Measurements from ENCODE around the gene SCAF8. TPM values are rescaled to one million over a fixed set of nuclear protein-coding genes. Genes with fewer than 3 reads are reported as not detected.

The SCAF8 gene
- total RNA-seq, 4 donors from 2014 or later: 41.1 to 50.7 (median 44.9) TPM

DNA sequence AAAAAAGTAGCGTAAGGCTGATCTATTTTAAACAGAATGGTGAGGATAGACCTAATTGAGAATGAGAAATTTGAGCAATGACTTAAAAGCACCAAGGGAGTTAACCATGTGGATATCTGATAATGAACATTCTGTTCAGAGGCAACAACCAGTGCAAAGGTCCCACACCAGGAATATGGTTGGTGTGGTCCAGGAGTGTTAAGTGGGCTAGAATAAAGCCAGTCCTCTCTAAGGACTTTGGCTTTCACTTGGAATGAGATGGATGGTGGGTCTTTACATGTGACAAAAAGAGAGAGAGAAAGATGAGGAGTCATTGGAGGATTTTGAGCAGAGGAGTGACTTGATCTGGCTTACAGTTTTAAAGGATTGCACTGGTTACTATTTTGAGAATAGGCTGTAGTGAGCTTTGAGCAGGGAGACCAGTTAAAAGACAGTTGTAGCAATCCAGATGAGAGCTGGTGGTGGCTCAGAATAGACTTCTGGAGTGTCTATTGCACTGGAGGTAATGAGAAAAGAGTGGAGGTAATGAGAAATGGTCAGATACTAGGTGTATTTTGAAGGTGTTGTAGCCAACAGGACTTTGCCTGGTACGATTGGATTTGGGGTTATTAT lies 89.8 kb downstream of the SCAF8 start:
- no peaks in the 10 kb centered on the region for H3K27me3 ChIP-seq
- H3K4me1 ChIP-seq: peaks cover 0 to 23% (median 0%) of the 10 kb centered on the region in 4 donors
- no peak for TF ChIP-seq EP300 (IDR thresholded peaks at IDR 0.05)
- peaks cover 0 to 74% (median 6%) of the 10 kb centered on the region in 3 donors for H3K36me3 ChIP-seq
- no peak overlapping the region for H3K27ac ChIP-seq
- DNase-seq (ENCODE audit: low spot score in 2 of 2): no peak
- WGBS, 2 donors: 90 to 91% methylated on average over 2 of the region's 2 CpGs
- H3K4me3 ChIP-seq: no peak overlapping the region
- H3K9me3 ChIP-seq: no peaks in the 10 kb centered on the region

DNA sequence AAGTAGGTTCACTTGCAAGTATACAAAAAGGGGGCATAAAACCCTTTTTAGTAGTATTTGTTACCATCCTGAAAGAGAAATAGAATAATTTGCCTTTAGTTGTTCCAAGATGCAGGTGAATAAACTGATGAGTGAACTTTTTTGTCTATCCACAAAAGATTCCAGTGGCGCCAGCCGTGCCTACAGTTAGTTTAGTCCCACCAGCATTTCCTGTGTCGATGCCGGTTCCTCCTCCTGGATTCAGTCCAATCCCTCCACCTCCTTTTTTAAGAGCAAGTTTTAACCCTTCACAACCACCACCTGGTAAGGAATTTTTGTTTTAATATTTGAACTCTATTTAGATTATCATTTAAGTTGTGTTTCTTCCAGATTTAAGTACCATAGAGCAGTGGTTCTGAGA lies 90.9 kb downstream of the SCAF8 start:
- peaks cover 0 to 23% (median 0%) of the 10 kb centered on the region in 4 donors for H3K4me1 ChIP-seq
- TF ChIP-seq EP300 (IDR thresholded peaks at IDR 0.05) (no peak), POLR2A (IDR thresholded peaks at IDR 0.05) (no peak)
- TF ChIP-seq, protein P1, sequence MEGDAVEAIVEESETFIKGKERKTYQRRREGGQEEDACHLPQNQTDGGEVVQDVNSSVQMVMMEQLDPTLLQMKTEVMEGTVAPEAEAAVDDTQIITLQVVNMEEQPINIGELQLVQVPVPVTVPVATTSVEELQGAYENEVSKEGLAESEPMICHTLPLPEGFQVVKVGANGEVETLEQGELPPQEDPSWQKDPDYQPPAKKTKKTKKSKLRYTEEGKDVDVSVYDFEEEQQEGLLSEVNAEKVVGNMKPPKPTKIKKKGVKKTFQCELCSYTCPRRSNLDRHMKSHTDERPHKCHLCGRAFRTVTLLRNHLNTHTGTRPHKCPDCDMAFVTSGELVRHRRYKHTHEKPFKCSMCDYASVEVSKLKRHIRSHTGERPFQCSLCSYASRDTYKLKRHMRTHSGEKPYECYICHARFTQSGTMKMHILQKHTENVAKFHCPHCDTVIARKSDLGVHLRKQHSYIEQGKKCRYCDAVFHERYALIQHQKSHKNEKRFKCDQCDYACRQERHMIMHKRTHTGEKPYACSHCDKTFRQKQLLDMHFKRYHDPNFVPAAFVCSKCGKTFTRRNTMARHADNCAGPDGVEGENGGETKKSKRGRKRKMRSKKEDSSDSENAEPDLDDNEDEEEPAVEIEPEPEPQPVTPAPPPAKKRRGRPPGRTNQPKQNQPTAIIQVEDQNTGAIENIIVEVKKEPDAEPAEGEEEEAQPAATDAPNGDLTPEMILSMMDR (IDR thresholded peaks at IDR 0.05): no peak
- no peaks in the 10 kb centered on the region for H3K27me3 ChIP-seq
- DNase-seq (ENCODE audit: low spot score in 2 of 2): no peak
- no peak overlapping the region for H3K4me3 ChIP-seq
- H3K27ac ChIP-seq: no peak overlapping the region
- H3K9me3 ChIP-seq: no peaks in the 10 kb centered on the region
- WGBS, 2 donors: 6 to 8% methylated on average over 4 of the region's 4 CpGs
- peaks cover 0 to 71% (median 6%) of the 10 kb centered on the region in 3 donors for H3K36me3 ChIP-seq

DNA sequence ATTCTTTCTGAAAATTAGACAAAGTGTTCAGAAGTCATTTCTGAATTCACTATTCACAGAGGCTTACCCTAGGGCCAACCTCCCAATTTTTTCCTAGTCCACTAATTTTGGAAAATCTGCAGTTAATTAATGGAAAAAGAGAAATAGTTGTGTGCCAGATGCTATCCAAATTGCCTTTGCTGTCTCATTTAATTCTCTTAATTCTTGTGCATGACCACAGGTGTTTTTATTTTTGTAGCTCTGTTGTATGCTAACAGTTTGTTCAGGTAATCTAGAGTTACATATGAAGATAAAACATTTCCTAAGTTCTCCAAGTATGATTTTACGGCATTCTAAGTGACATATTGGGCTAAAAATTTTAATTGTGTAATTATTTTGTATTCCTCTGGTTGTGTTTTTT lies 96.8 kb downstream of the SCAF8 start:
- Histone ChIP-seq H3K27me3 (no peaks in the 10 kb centered on the region), H3K4me3 (no peak overlapping the region), H3K36me3 (peaks cover 0 to 73% (median 12%) of the 10 kb centered on the region in 3 donors), H3K27ac (no peak overlapping the region), H3K9me3 (no peaks in the 10 kb centered on the region), H3K4me1 (peaks cover 0 to 9% (median 0%) of the 10 kb centered on the region in 4 donors)
- no peak for DNase-seq (ENCODE audit: low spot score in 2 of 2)
- 94 to 98% methylated on average over 1 of the region's 1 CpG for WGBS, 2 donors
- TF ChIP-seq, protein P1 (IDR thresholded peaks at IDR 0.05): no peak
- TF ChIP-seq POLR2A (IDR thresholded peaks at IDR 0.05) (no peak), EP300 (IDR thresholded peaks at IDR 0.05) (no peak)

DNA sequence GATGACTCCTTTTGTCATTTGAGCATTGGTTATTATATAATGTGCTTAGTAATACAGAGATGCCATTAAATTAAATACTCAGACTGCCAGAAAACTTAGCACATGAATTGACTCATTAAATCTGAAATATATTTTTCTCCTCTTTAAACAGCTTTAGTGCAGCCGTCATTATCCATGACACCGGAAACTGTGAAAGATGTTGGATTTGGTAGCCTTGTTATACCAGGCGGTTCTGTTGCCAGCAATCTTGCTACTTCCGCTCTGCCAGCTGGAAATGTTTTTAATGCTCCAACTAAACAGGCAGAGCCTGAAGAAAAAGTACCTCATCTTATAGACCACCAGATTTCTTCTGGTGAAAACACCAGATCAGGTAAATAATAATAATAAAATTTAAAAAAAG lies 97.6 kb downstream of the SCAF8 start:
- Histone ChIP-seq H3K4me3 (no peak overlapping the region), H3K4me1 (peaks cover 0 to 16% (median 0%) of the 10 kb centered on the region in 4 donors), H3K9me3 (no peaks in the 10 kb centered on the region), H3K27ac (no peak overlapping the region), H3K36me3 (peaks cover 0 to 65% (median 12%) of the 10 kb centered on the region in 3 donors), H3K27me3 (no peaks in the 10 kb centered on the region)
- no peak for DNase-seq (ENCODE audit: low spot score in 2 of 2)
- TF ChIP-seq EP300 (IDR thresholded peaks at IDR 0.05): no peak
- 86% methylated on average over 4 of the region's 4 CpGs for WGBS, 2 donors

DNA sequence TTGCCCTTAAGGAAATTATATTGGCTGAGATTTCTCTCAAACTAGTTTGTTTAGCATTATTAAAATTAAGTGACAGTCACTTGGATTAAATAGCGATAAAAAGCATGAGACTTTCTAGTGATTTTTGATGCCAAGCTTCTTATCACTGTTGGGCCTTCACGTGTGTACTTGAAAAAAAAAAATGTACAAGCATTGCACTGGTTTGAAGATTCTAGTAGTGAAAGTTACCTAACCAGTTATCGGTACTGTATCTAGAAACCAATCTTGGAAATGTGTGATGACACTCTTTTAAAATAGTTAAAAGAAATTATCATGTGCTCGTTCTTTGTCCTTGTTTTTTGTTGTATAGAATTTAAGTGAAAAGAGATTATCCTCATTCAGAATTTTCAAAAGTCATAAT lies 102.1 kb downstream of the SCAF8 start:
- no peaks in the 10 kb centered on the region for H3K27me3 ChIP-seq
- H3K4me1 ChIP-seq: peaks cover 0 to 29% (median 5%) of the 10 kb centered on the region in 4 donors
- H3K9me3 ChIP-seq: no peaks in the 10 kb centered on the region
- H3K36me3 ChIP-seq: peaks cover 0 to 30% (median 12%) of the 10 kb centered on the region in 3 donors
- no peak overlapping the region for H3K4me3 ChIP-seq
- no peak for DNase-seq (ENCODE audit: low spot score in 2 of 2)
- TF ChIP-seq EP300 (IDR thresholded peaks at IDR 0.05) (no peak), POLR2A (IDR thresholded peaks at IDR 0.05) (no peak)
- TF ChIP-seq, protein P1 (IDR thresholded peaks at IDR 0.05): no peak
- 75 to 77% methylated on average over 4 of the region's 4 CpGs for WGBS, 2 donors
- no peak overlapping the region for H3K27ac ChIP-seq

DNA sequence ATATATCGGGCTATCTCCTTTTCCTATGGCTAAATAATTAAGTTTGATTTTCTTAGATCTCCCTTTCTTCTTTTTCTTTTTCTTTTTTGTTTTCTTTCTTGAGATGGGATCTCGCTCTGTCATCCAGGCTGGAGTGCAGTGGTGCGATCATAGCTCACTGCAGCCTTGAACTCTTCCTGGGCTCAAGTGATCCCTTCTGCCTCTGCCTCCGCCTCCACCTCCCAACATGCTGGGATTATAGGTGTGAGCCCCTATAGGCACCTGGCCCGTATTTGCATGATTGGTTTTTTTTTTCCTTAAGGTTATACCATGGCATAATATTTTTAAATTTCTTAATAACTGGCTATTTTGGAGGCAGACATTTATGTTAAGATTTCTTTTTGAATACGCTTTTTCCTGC lies 106.3 kb downstream of the SCAF8 start:
- Histone ChIP-seq H3K4me1 (peaks cover 0 to 42% (median 6%) of the 10 kb centered on the region in 4 donors), H3K27ac (no peak overlapping the region), H3K27me3 (no peaks in the 10 kb centered on the region), H3K9me3 (no peaks in the 10 kb centered on the region), H3K4me3 (no peak overlapping the region), H3K36me3 (peaks cover 0 to 9% (median 0%) of the 10 kb centered on the region in 3 donors)
- WGBS, 2 donors: 96 to 100% methylated on average over 6 of the region's 6 CpGs
- TF ChIP-seq POLR2A (IDR thresholded peaks at IDR 0.05) (no peak), EP300 (IDR thresholded peaks at IDR 0.05) (no peak)
- TF ChIP-seq, protein P1 (IDR thresholded peaks at IDR 0.05): no peak
- DNase-seq (ENCODE audit: low spot score in 2 of 2): no peak
